Stomach smooth muscle (tissue), 2 donors: ENCODE measurements around the gene SYVN1.
"Not testable (repeated sequence)": the region's sequence is repeated elsewhere in the genome, so short reads cannot be mapped to it uniquely, and the experiment has no call there.

Experiments
- H3K27ac ChIP-seq: one replicate; pipeline ENCODE4 v1.7.0; 2013; ENCODE audit warnings: mild to moderate bottlenecking, low read length, inconsistent platforms
- H3K27me3 ChIP-seq, 2 donors: one replicate each; pipeline ENCODE4 v1.7.0; 2013; ENCODE audit warnings: low read length in 2 of 2; ENCODE audit not compliant: insufficient read depth in 2 of 2, control insufficient read depth in 1 of 2
- H3K36me3 ChIP-seq, 2 donors: one replicate each; pipeline ENCODE4 v1.7.0; 2013; ENCODE audit warnings: low read length in 2 of 2; ENCODE audit not compliant: control insufficient read depth in 2 of 2, insufficient read depth in 2 of 2
- H3K4me1 ChIP-seq: one replicate; pipeline ENCODE4 v1.7.0; 2013; ENCODE audit warnings: low read length; ENCODE audit not compliant: control insufficient read depth, insufficient read depth
- H3K4me3 ChIP-seq, 2 donors: one replicate each; pipeline ENCODE4 v1.7.0; 2013; ENCODE audit warnings: low read length in 2 of 2
- H3K9ac ChIP-seq, 2 donors: one replicate each; pipeline ENCODE4 v1.7.0; 2013; ENCODE audit warnings: low read length in 2 of 2, mild to moderate bottlenecking in 1 of 2
- H3K9me3 ChIP-seq, 2 donors: one replicate each; pipeline ENCODE4 v1.7.0; 2013; ENCODE audit warnings: low read length in 2 of 2; ENCODE audit not compliant: control insufficient read depth in 2 of 2
- donor health status: healthy.
- donor health status: Pancreatic carcinoma.

SYVN1 gene

GRCh38 chr11:65150509-65151299, 16.4 kb upstream of the SYVN1 start:
- Histone ChIP-seq H3K4me1 (peaks cover 5% of the 10 kb centered on the region), H3K36me3 (no peaks in the 10 kb centered on the region), H3K4me3 (no peak overlapping the region), H3K27me3 (peaks cover 2 to 4% of the 10 kb centered on the region in 2 donors), H3K27ac (no peak overlapping the region), H3K9me3 (no peaks in the 10 kb centered on the region), H3K9ac (no peak overlapping the region)

GRCh38 chr11:65150131-65150508, 15.8 kb upstream of the SYVN1 start:
- not testable (repeated sequence) for H3K4me1 ChIP-seq, H3K27me3 ChIP-seq, H3K9me3 ChIP-seq, H3K9ac ChIP-seq, H3K27ac ChIP-seq, H3K4me3 ChIP-seq, H3K36me3 ChIP-seq

GRCh38 chr11:65148657-65149056, 14.3 kb upstream of the SYVN1 start:
- peaks cover 5% of the 10 kb centered on the region for H3K4me1 ChIP-seq
- H3K27ac ChIP-seq: no peak overlapping the region

GRCh38 chr11:65147352-65148075, 13.2 kb upstream of the SYVN1 start:
- H3K36me3 ChIP-seq: no peaks in the 10 kb centered on the region
- no peak overlapping the region for H3K9ac ChIP-seq
- no peaks in the 10 kb centered on the region for H3K9me3 ChIP-seq
- H3K27me3 ChIP-seq: peaks cover 2 to 4% of the 10 kb centered on the region in 2 donors
- H3K27ac ChIP-seq: no peak overlapping the region
- no peak overlapping the region for H3K4me3 ChIP-seq
- H3K4me1 ChIP-seq: peaks cover 5% of the 10 kb centered on the region

More at GRCh38 chr11:65148657-65149056, 14.3 kb upstream of the SYVN1 start:
- Histone ChIP-seq H3K9me3 (no peaks in the 10 kb centered on the region), H3K9ac (no peak overlapping the region), H3K27me3 (peaks cover 2 to 4% of the 10 kb centered on the region in 2 donors), H3K4me3 (no peak overlapping the region), H3K36me3 (no peaks in the 10 kb centered on the region)

GRCh38 chr11:65141896-65142494, 7.7 kb upstream of the SYVN1 start:
- Histone ChIP-seq H3K4me3 (no peak overlapping the region), H3K36me3 (no peaks in the 10 kb centered on the region), H3K27ac (no peak overlapping the region), H3K4me1 (no peaks in the 10 kb centered on the region), H3K9me3 (no peaks in the 10 kb centered on the region), H3K27me3 (peaks cover 2 to 4% of the 10 kb centered on the region in 2 donors), H3K9ac (no peak overlapping the region)

DNA sequence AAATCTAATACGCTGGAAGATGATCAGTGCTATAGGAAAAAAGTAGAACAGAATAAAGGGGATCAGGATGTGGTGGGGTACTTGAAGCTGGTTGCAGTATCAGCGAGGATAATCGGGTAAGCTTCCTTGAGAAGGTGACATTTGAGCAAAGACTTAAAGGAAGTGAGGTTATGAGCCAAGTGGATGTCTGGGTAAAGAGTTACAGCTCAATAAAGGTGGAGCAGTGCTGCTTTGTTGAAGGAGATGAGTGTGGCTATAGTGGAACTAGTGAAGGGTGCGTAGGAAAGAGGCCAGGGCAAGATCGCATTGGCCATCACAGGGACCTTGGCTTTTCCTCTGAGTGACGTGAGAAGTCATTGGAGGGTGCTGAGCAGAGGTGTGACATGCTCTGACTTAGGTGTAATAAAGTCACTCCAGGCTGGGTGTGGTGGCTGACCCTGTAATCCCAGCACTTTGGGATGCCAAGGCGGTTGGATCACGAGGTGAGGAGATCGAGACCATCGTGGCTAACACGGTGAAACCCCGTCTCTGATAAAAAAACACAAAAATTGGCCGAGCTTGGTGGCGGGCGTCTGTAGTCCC, 2.3 kb upstream of the SYVN1 start:
- Histone ChIP-seq H3K27me3 (no peaks in the 10 kb centered on the region), H3K4me1 (peaks cover 31% of the 10 kb centered on the region), H3K27ac (no peak overlapping the region), H3K9me3 (no peaks in the 10 kb centered on the region), H3K4me3 (no peak overlapping the region), H3K9ac (no peak overlapping the region), H3K36me3 (peaks cover 5 to 10% of the 10 kb centered on the region in 2 donors)

GRCh38 chr11:65135633-65136145, 1.4 kb upstream of the SYVN1 start:
- H3K9me3 ChIP-seq: no peaks in the 10 kb centered on the region
- H3K4me1 ChIP-seq: peaks cover 33% of the 10 kb centered on the region
- peak overlapping the region; percentile 80 to 93 for H3K4me3 ChIP-seq
- H3K27ac ChIP-seq: peak overlapping the region; percentile 99
- H3K27me3 ChIP-seq: no peaks in the 10 kb centered on the region
- H3K9ac ChIP-seq: peak overlapping the region; percentile 89 to 100
- H3K36me3 ChIP-seq: peaks cover 14 to 19% of the 10 kb centered on the region in 2 donors

DNA sequence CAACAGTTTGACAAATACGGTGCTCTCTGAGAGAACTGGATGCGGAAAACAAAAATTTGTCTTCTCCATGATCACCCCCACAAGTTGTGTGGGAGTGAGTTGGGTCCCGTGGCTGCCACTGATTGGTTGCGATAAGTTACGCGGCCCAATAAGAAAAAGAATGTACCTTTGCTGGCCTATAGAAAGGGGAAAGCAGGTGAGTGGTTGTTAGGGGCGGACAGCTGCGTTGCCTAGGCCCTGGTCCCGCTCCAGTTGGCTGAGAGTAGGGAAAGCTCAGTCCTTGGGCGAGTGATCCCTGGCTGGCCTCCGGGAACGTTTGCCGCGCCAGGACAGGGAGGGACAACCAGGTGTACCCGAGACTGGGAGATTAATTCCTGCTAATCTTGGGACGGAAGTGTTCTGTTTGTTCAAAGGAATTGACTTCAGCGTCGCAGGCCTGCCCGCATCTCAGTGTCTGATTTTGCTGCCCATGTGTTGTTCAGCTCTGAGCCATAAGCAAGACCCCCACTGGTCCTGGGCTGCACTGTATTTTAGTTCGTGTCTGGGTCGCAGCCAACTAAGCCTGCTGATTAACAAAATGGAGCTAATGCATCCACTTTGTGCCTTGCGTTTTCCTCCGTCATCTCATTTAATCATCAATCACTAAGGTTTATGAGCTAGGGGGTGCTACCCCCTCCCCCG, 773 bp upstream of the SYVN1 start:
- Histone ChIP-seq H3K27ac (peak overlapping the region; percentile 99), H3K27me3 (no peaks in the 10 kb centered on the region), H3K4me1 (peaks cover 33% of the 10 kb centered on the region), H3K4me3 (peak overlapping the region; percentile 80 to 93), H3K9me3 (no peaks in the 10 kb centered on the region), H3K9ac (peak overlapping the region; percentile 89 to 100), H3K36me3 (peaks cover 15 to 22% of the 10 kb centered on the region in 2 donors)

DNA sequence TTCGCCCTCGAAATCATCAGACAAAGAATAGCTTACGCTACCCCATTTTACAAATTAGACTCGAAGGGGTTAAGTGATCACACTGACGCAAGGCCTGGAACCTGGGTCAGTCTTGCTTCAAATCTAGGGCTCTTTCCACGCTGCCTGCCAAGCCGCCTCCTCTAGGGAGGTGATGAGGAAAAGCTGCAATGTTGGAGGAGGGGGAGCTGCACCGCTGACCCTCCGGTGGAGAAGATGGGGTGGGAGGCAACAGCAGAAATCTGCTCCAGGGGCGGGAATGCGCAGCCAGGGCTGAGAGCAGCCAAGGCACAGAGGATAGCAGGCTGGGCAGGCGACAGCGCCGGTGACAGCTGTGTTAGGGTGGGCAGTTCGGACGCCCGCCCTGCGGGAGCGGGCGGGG, 595 bp downstream of the SYVN1 start:
- H3K4me1 ChIP-seq: peaks cover 33% of the 10 kb centered on the region
- peaks cover 27 to 34% of the 10 kb centered on the region in 2 donors for H3K36me3 ChIP-seq
- H3K9ac ChIP-seq: peak overlapping the region; percentile 89 to 100
- H3K27ac ChIP-seq: peak overlapping the region; percentile 99
- H3K9me3 ChIP-seq: no peaks in the 10 kb centered on the region
- peak overlapping the region; percentile 80 to 93 for H3K4me3 ChIP-seq
- H3K27me3 ChIP-seq: no peaks in the 10 kb centered on the region
